HUES6 (cell line): ENCODE data around the gene DHX34.

Experiments
- H3K27ac ChIP-seq: 2 replicates; pipeline ENCODE4 v1.7.0; 2013; ENCODE audit warnings: low read depth, mild to moderate bottlenecking, low read length, inconsistent platforms
- H3K27me3 ChIP-seq: 2 replicates; pipeline ENCODE4 v1.6.1; 2013; ENCODE audit warnings: low read length; ENCODE audit not compliant: control insufficient read depth, insufficient read depth
- H3K36me3 ChIP-seq: 2 replicates; pipeline ENCODE4 v1.6.1; 2013; ENCODE audit warnings: low read length; ENCODE audit not compliant: control insufficient read depth, insufficient read depth
- H3K4me1 ChIP-seq: 2 replicates; pipeline ENCODE4 v1.6.1; 2013; ENCODE audit warnings: low read length; ENCODE audit not compliant: control insufficient read depth, insufficient read depth
- H3K4me3 ChIP-seq: 2 replicates; pipeline ENCODE4 v1.5.1; 2013; ENCODE audit warnings: low read depth, low read length
- H3K9ac ChIP-seq: one replicate; pipeline ENCODE4 v1.6.1; 2013; ENCODE audit warnings: mild to moderate bottlenecking, low read length
- H3K9me3 ChIP-seq: 2 replicates; pipeline ENCODE4 v1.6.1; 2013; ENCODE audit warnings: low read depth, low read length; ENCODE audit not compliant: control insufficient read depth, insufficient read depth

DHX34 gene

DNA sequence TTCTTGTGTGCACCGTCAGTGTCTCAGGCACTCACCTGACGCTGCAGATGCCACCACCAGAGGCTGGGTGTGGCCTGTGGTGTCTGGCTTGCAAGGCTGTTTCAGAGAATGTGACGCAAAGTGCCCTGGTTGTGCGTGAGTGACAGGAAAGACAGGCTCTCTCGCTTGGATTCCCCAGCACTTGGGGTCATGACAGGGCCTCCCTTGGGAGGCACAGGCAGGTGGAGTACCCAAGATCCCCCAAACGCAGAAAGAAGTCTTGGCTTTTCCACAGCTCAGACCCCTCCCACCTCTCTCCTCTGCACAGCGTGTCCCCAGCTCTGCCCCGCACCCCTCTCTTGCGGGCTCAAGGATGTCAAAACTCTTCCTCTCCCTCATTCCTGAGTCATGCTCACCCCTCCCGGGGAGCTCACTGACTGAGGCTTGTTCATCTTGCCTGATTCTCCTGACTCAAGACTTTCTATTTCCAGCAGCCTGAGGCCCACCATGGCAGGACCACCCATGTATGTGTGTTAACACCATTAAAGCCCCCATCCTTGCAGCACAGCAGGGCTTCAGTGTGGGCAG, 21.0 kb downstream of the DHX34 start:
- peak overlapping the region; percentile 20 for H3K9ac ChIP-seq
- no peaks in the 10 kb centered on the region for H3K9me3 ChIP-seq
- H3K27ac ChIP-seq = no peak overlapping the region
- no peak overlapping the region for H3K4me3 ChIP-seq
- H3K36me3 ChIP-seq = peaks cover 86% of the 10 kb centered on the region
- no peaks in the 10 kb centered on the region for H3K4me1 ChIP-seq
- H3K27me3 ChIP-seq = no peaks in the 10 kb centered on the region

DNA sequence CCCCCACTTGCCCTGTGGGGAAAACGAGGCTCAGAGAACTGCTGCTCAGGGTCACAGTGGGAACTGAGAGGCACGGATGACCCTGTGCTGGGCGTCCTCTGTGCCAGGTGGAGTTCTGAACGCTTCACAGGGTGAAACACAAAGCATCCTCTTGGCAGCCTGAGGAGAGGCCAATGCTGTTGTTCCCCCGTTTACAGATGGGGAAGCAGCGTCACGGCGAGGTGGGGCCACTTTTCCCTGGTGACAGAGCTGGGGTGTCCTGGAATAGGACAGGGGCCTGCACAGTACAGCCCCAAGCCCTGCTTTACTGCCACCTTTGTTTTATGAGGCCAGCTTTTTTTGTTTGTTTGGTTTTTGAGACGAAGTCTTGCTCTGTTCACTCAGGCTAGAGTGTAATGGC, 22.1 kb downstream of the DHX34 start:
- H3K36me3 ChIP-seq = peaks cover 90% of the 10 kb centered on the region
- H3K27ac ChIP-seq = no peak overlapping the region
- H3K27me3 ChIP-seq = no peaks in the 10 kb centered on the region
- H3K4me3 ChIP-seq = no peak overlapping the region
- H3K9me3 ChIP-seq = no peaks in the 10 kb centered on the region
- H3K4me1 ChIP-seq = no peaks in the 10 kb centered on the region
- no peak overlapping the region for H3K9ac ChIP-seq

- Histone ChIP-seq H3K27me3 (no peaks in the 10 kb centered on the region), H3K27ac (no peak overlapping the region), H3K9me3 (no peaks in the 10 kb centered on the region), H3K9ac (no peak overlapping the region), H3K4me3 (no peak overlapping the region), H3K4me1 (no peaks in the 10 kb centered on the region), H3K36me3 (peaks cover 92% of the 10 kb centered on the region)
Observed at GRCh38 chr19:47372603-47373002, 23.5 kb downstream of the DHX34 start.

- Histone ChIP-seq H3K36me3 (peaks cover 99% of the 10 kb centered on the region), H3K27me3 (no peaks in the 10 kb centered on the region), H3K9ac (no peak overlapping the region), H3K4me3 (no peak overlapping the region), H3K9me3 (no peaks in the 10 kb centered on the region), H3K27ac (no peak overlapping the region), H3K4me1 (no peaks in the 10 kb centered on the region)
Observed at GRCh38 chr19:47373246-47374240, 24.4 kb downstream of the DHX34 start.

- no peak overlapping the region for H3K27ac ChIP-seq
- no peak overlapping the region for H3K9ac ChIP-seq
- H3K27me3 ChIP-seq = no peaks in the 10 kb centered on the region
- peaks cover 96% of the 10 kb centered on the region for H3K36me3 ChIP-seq
- no peaks in the 10 kb centered on the region for H3K4me1 ChIP-seq
- no peaks in the 10 kb centered on the region for H3K9me3 ChIP-seq
- no peak overlapping the region for H3K4me3 ChIP-seq
Observed at GRCh38 chr19:47374876-47375693, 26.0 kb downstream of the DHX34 start.

GRCh38 chr19:47375694-47376588, 26.8 kb downstream of the DHX34 start:
- H3K4me3 ChIP-seq = no peak overlapping the region
- no peak overlapping the region for H3K9ac ChIP-seq
- H3K27me3 ChIP-seq = no peaks in the 10 kb centered on the region
- H3K4me1 ChIP-seq = no peaks in the 10 kb centered on the region
- no peaks in the 10 kb centered on the region for H3K9me3 ChIP-seq
- no peak overlapping the region for H3K27ac ChIP-seq
- H3K36me3 ChIP-seq = peaks cover 96% of the 10 kb centered on the region

DNA sequence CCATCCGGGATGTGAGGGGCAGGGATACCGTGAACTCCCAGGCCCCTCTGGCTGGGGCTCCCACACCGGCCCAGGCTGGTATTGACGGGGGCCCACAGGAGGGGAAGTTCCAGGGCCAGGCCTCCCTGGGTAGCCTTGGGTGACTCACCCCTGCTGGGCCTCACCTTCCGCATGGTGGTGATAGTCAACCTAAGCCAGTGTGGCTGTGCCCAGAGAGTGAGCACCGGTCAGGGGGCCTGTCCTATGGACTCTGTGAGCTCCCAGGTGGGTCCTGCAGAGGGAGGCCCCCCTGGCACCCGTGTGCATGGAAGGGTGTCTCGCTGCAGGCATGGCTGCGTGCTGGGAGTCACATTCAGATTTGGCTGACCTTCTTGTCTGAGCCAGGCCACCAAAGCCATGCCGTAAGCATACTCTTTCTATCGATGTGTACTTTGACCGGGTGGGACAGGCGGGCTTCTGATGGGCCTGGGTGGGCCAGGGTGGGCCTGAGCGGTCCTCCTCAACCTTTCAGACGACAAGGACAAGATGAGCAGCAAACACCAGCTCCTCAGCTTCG, 27.6 kb downstream of the DHX34 start:
- Histone ChIP-seq H3K27ac (no peak overlapping the region), H3K4me3 (no peak overlapping the region), H3K27me3 (no peaks in the 10 kb centered on the region), H3K9me3 (no peaks in the 10 kb centered on the region), H3K9ac (no peak overlapping the region), H3K4me1 (no peaks in the 10 kb centered on the region), H3K36me3 (peaks cover 97% of the 10 kb centered on the region)

- no peak overlapping the region for H3K27ac ChIP-seq
- no peak overlapping the region for H3K4me3 ChIP-seq
- H3K9me3 ChIP-seq = no peaks in the 10 kb centered on the region
- peaks cover 97% of the 10 kb centered on the region for H3K36me3 ChIP-seq
- no peaks in the 10 kb centered on the region for H3K27me3 ChIP-seq
- H3K9ac ChIP-seq = no peak overlapping the region
- H3K4me1 ChIP-seq = no peaks in the 10 kb centered on the region
Observed at GRCh38 chr19:47377208-47377701, 28.1 kb downstream of the DHX34 start.

DNA sequence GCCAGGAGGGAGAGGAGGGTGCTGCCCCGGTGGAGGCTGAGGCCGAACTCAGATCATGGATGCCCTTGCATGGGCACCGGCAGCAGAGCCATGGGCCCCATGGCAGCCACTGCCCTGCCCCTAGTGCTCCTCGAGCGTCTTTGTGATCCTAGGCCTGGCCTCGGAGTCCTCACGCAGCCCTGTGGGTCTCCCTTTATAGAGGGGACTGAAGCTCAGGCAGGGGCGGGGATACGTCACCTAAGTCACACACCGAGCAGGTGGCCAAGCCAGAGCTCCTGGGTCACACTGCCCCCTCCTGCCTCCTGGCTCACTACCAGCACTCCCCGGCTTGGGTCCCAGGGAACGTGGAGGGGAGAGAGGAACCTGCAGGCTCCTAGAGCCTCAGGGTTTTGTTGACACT, 28.7 kb downstream of the DHX34 start:
- peaks cover 93% of the 10 kb centered on the region for H3K36me3 ChIP-seq
- no peak overlapping the region for H3K4me3 ChIP-seq
- H3K4me1 ChIP-seq = no peaks in the 10 kb centered on the region
- no peak overlapping the region for H3K27ac ChIP-seq
- H3K9ac ChIP-seq = no peak overlapping the region
- H3K27me3 ChIP-seq = no peaks in the 10 kb centered on the region
- H3K9me3 ChIP-seq = no peaks in the 10 kb centered on the region

DNA sequence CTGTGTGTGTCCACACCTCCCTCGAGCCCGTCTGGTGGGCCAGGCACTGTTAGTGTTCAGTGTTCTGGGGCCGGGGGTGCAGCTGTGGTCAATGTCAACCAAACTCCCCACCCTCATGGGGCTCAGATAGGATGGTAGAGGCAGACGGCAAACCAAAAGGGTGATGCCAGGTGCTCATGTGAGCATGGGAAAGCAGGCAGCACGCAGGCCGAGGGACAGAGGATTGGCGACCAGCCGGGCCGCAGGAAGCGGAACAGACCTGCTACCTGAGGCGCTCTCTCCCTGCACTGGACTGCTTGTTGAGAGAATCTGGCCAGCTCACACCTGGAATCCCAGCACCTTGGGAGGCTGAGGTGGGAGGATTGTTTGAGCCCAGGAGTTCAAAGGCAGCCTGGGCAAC, 29.1 kb downstream of the DHX34 start:
- no peaks in the 10 kb centered on the region for H3K9me3 ChIP-seq
- H3K27me3 ChIP-seq = no peaks in the 10 kb centered on the region
- no peak overlapping the region for H3K27ac ChIP-seq
- no peak overlapping the region for H3K4me3 ChIP-seq
- no peak overlapping the region for H3K9ac ChIP-seq
- peaks cover 89% of the 10 kb centered on the region for H3K36me3 ChIP-seq
- H3K4me1 ChIP-seq = peaks cover 2% of the 10 kb centered on the region; the same call in 1 of the 2 replicates
